Lower leg skin (tissue), 3 donors: ENCODE data around the gene PPP2R5E.

Experiments used
- CTCF ChIP-seq, 3 donors: fragments of 450-650 bp; IDR thresholded peaks; one replicate each; pipeline ENCODE4 v1.5.1; 2016; ENCODE audit warnings: antibody characterized with exemption in 3 of 3, mild to moderate bottlenecking in 3 of 3, moderate library complexity in 2 of 3
- POLR2A ChIP-seq, 2 donors: fragments of 450-650 bp; IDR thresholded peaks; one replicate each; pipeline ENCODE4 v1.6.1; 2016 to 2017; ENCODE audit warnings: antibody characterized with exemption in 2 of 2, mild to moderate bottlenecking in 1 of 2, moderate library complexity in 1 of 2

- TF ChIP-seq CTCF (IDR thresholded peaks at IDR 0.05), result no peak
- TF ChIP-seq POLR2A (IDR thresholded peaks at IDR 0.05), result no peak
Measured at GRCh38 chr14:63452796-63453195, 90.4 kb downstream of the PPP2R5E start.
